Smooth muscle cell (in vitro differentiated cells): ENCODE measurements around the gene SCGB2A2. TPM values are rescaled to one million over a fixed set of nuclear protein-coding genes. Genes with fewer than 3 reads are reported as not detected.

Experiments used
- DNase-seq: peaks from one replicate; lab custom pipeline; 2025; ENCODE audit not compliant: unreplicated experiment; lab: John Stamatoyannopoulos, UW
- H2AFZ ChIP-seq: fragments of 200-600 bp; sonication (generic); 2 replicates; pipeline ENCODE4 v1.6.0; 2016; ENCODE audit warnings: antibody characterized with exemption, low read depth, mild to moderate bottlenecking
- H3F3A ChIP-seq: fragments of 200-600 bp; sonication (generic); 2 replicates; pipeline ENCODE4 v1.6.0; 2017; ENCODE audit warnings: antibody characterized with exemption, low read depth
- H3K27ac ChIP-seq: fragments of 200-600 bp; sonication (generic); 2 replicates; pipeline ENCODE4 v1.5.1; 2016; ENCODE audit warnings: low read depth, mild to moderate bottlenecking
- H3K27me3 ChIP-seq: fragments of 200-600 bp; sonication (generic); 2 replicates; pipeline ENCODE4 v1.6.1; 2016; ENCODE audit warnings: low read depth, mild to moderate bottlenecking
- H3K36me3 ChIP-seq: fragments of 200-600 bp; sonication (generic); 2 replicates; pipeline ENCODE4 v1.5.1; 2016; ENCODE audit warnings: low read depth
- H3K4me1 ChIP-seq: fragments of 200-600 bp; sonication (generic); 2 replicates; pipeline ENCODE4 v1.5.1; 2016; ENCODE audit warnings: low read depth
- H3K4me2 ChIP-seq: fragments of 200-600 bp; sonication (generic); 2 replicates; pipeline ENCODE4 v1.6.0; 2016; ENCODE audit warnings: mild to moderate bottlenecking
- H3K4me3 ChIP-seq: fragments of 200-600 bp; sonication (generic); 2 replicates; pipeline ENCODE4 v1.5.1; 2016; ENCODE audit warnings: mild to moderate bottlenecking
- H3K79me2 ChIP-seq: fragments of 200-600 bp; sonication (generic); 2 replicates; pipeline ENCODE4 v1.6.0; 2016; ENCODE audit warnings: low read depth, mild to moderate bottlenecking
- H3K9ac ChIP-seq: fragments of 200-600 bp; sonication (generic); 2 replicates; pipeline ENCODE4 v1.6.0; 2016; ENCODE audit warnings: low read depth
- H3K9me3 ChIP-seq: fragments of 200-600 bp; sonication (generic); replicated peaks from 2 replicates; pipeline ENCODE4 v1.5.1; 2016; ENCODE audit warnings: low read depth
- H4K20me1 ChIP-seq: fragments of 200-600 bp; sonication (generic); 2 replicates; pipeline ENCODE4 v1.6.0; 2016; ENCODE audit warnings: low read depth
- CTCF ChIP-seq: fragments of 200-600 bp; sonication (generic); IDR thresholded peaks from 2 replicates; pipeline ENCODE4 v1.5.1; 2017; ENCODE audit warnings: borderline replicate concordance, mild to moderate bottlenecking, antibody characterized with exemption; ENCODE audit not compliant: insufficient read depth, poor library complexity, severe bottlenecking
- WGBS: methylation state at CpG from one replicate; pipeline ENCODE4 v1.1.7; 2016; ENCODE audit warnings: low lambda C conversion rate; 5-methylcytosine and 5-hydroxymethylcytosine counted together
- polyA plus RNA-seq: library from polyadenylated mRNA; unstranded; fragments of >200 nt; fragmentation: Nextera tagmentation; extraction: Ambion mirVana; gene quantifications from 2 replicates; pipeline ENCODE4 v1.2.1, GENCODE V29; 2016
- total RNA-seq: library from RNA; depleted of rRNA; stranded (reverse); fragments of >200 nt; gene quantifications from 2 replicates; pipeline ENCODE4 v1.2.3, GENCODE V29; 2014

The SCGB2A2 gene
- total and polyA plus RNA-seq, 2 experiments from 2014 or later, result not detected

- no peaks in the 10 kb centered on the region for H3K4me1 ChIP-seq
- H3K27ac ChIP-seq, result no peak overlapping the region
- no peak overlapping the region for H3K9ac ChIP-seq
- no peaks in the 10 kb centered on the region for H3K79me2 ChIP-seq
- H3K27me3 ChIP-seq, result peaks cover 20% of the 10 kb centered on the region
- DNase-seq, result no peak
- H3F3A ChIP-seq, result no peaks in the 10 kb centered on the region
- H4K20me1 ChIP-seq, result no peaks in the 10 kb centered on the region
- H3K4me2 ChIP-seq, result no peak overlapping the region
- no peak for TF ChIP-seq CTCF
- H3K9me3 ChIP-seq, result peaks cover 5% of the 10 kb centered on the region
- no peak overlapping the region for H2AFZ ChIP-seq
- H3K36me3 ChIP-seq, result no peaks in the 10 kb centered on the region
- no peak overlapping the region for H3K4me3 ChIP-seq
Observed at GRCh38 chr11:62307950-62308349, 38.0 kb downstream of the SCGB2A2 start.

GRCh38 chr11:62309991-62310390 lies 40.0 kb downstream of the SCGB2A2 start:
- Histone ChIP-seq H3F3A (no peaks in the 10 kb centered on the region), H3K9me3 (peaks cover 5% of the 10 kb centered on the region), H3K9ac (no peak overlapping the region), H4K20me1 (no peaks in the 10 kb centered on the region), H3K4me3 (no peak overlapping the region), H3K79me2 (no peaks in the 10 kb centered on the region), H3K36me3 (no peaks in the 10 kb centered on the region), H3K27me3 (peaks cover 12% of the 10 kb centered on the region), H3K4me2 (no peak overlapping the region), H3K4me1 (no peaks in the 10 kb centered on the region), H3K27ac (no peak overlapping the region), H2AFZ (no peak overlapping the region)
- no peak for DNase-seq
- TF ChIP-seq CTCF, result no peak
- 76% methylated on average over 7 of the region's 7 CpGs for WGBS

GRCh38 chr11:62315431-62315830 lies 45.5 kb downstream of the SCGB2A2 start:
- Histone ChIP-seq H3K27me3 (peaks cover 24% of the 10 kb centered on the region), H3K36me3 (no peaks in the 10 kb centered on the region), H3K9me3 (no peaks in the 10 kb centered on the region), H3K4me1 (no peaks in the 10 kb centered on the region), H3K9ac (no peak overlapping the region), H3K4me2 (no peak overlapping the region), H3K79me2 (no peaks in the 10 kb centered on the region), H4K20me1 (no peaks in the 10 kb centered on the region), H3K27ac (no peak overlapping the region), H3K4me3 (no peak overlapping the region), H2AFZ (no peak overlapping the region), H3F3A (no peaks in the 10 kb centered on the region)
- 85% methylated on average over 1 of the region's 1 CpG for WGBS
- DNase-seq, result no peak
- TF ChIP-seq CTCF, result no peak

GRCh38 chr11:62322524-62322923 lies 52.6 kb downstream of the SCGB2A2 start:
- H3K4me2 ChIP-seq, result no peak overlapping the region
- H4K20me1 ChIP-seq, result no peaks in the 10 kb centered on the region
- no peak overlapping the region for H2AFZ ChIP-seq
- H3K79me2 ChIP-seq, result no peaks in the 10 kb centered on the region
- H3K27ac ChIP-seq, result no peak overlapping the region
- no peak overlapping the region for H3K4me3 ChIP-seq
- H3K4me1 ChIP-seq, result no peaks in the 10 kb centered on the region
- WGBS, result 81% methylated on average over 2 of the region's 2 CpGs
- peaks cover 10% of the 10 kb centered on the region for H3K27me3 ChIP-seq
- DNase-seq, result no peak
- no peaks in the 10 kb centered on the region for H3K9me3 ChIP-seq
- no peaks in the 10 kb centered on the region for H3F3A ChIP-seq
- TF ChIP-seq CTCF, result no peak
- no peaks in the 10 kb centered on the region for H3K36me3 ChIP-seq
- H3K9ac ChIP-seq, result no peak overlapping the region

Other genes with a start within 250 kb of the SCGB2A2 start
- gene INCENP, start 146.1 kb upstream of the SCGB2A2 start, total RNA-seq, result 16.0 and 25.7 TPM in 2 replicates
- 2.3 and 4.1 TPM in 2 replicates for gene INCENP, start 146.1 kb upstream of the SCGB2A2 start, polyA plus RNA-seq
- not detected in 2 replicates for gene SCGB1D1, start 79.9 kb upstream of the SCGB2A2 start, total RNA-seq
- gene SCGB1D1, start 79.9 kb upstream of the SCGB2A2 start, polyA plus RNA-seq, result not detected in 2 replicates
- not detected in 2 replicates for gene SCGB2A1, start 61.5 kb upstream of the SCGB2A2 start, total RNA-seq
- not detected in 2 replicates for gene SCGB2A1, start 61.5 kb upstream of the SCGB2A2 start, polyA plus RNA-seq
- gene SCGB1D2, start 27.9 kb upstream of the SCGB2A2 start, total RNA-seq, result not detected in 2 replicates
- gene SCGB1D2, start 27.9 kb upstream of the SCGB2A2 start, polyA plus RNA-seq, result not detected in 2 replicates
- not detected in 2 replicates for gene SCGB1D4, start 28.9 kb downstream of the SCGB2A2 start, total RNA-seq
- gene SCGB1D4, start 28.9 kb downstream of the SCGB2A2 start, polyA plus RNA-seq, result not detected in 2 replicates
- gene ASRGL1, start 67.3 kb downstream of the SCGB2A2 start, total RNA-seq, result 0.22 and 1.4 TPM in 2 replicates
- gene ASRGL1, start 67.3 kb downstream of the SCGB2A2 start, polyA plus RNA-seq, result 0.97 and 2.8 TPM in 2 replicates
- gene SCGB1A1, start 148.9 kb downstream of the SCGB2A2 start, total RNA-seq, result not detected in 2 replicates
- gene SCGB1A1, start 148.9 kb downstream of the SCGB2A2 start, polyA plus RNA-seq, result not detected in 2 replicates